Brain microvascular endothelial cell (primary cell): ENCODE measurements around the gene KLHL8.

Source experiments
- DNase-seq: peaks from one replicate; pipeline ENCODE4 v3.0.0-alpha.2; 2020
- H3K27ac ChIP-seq: fragments of 250-450 bp; sonication (Bioruptor Pico); 2 replicates; pipeline ENCODE4 v1.5.1; 2020; ENCODE audit warnings: mild to moderate bottlenecking, moderate library complexity
- H3K27me3 ChIP-seq: fragments of 250-450 bp; sonication (Bioruptor Pico); replicated peaks from 2 replicates; pipeline ENCODE4 v1.5.1; 2020; ENCODE audit warnings: mild to moderate bottlenecking
- H3K36me3 ChIP-seq: fragments of 250-450 bp; sonication (Bioruptor Pico); replicated peaks from 2 replicates; pipeline ENCODE4 v1.5.1; 2020; ENCODE audit warnings: mild to moderate bottlenecking
- H3K4me3 ChIP-seq: 2 replicates; pipeline ENCODE4 v1.5.1; 2011; ENCODE audit warnings: low read depth, mild to moderate bottlenecking, control low read depth, low read length, moderate library complexity
- CTCF ChIP-seq: IDR thresholded peaks from 2 replicates; pipeline ENCODE4 v1.5.1; 2011; ENCODE audit warnings: low read depth, mild to moderate bottlenecking, moderate library complexity, low read length, control low read depth, inconsistent platforms; ENCODE audit errors: missing control alignments
- in situ Hi-C: cut with HindIII; loops from 2 replicates; pipeline ENCODE4 v1.10.0; 2017; ENCODE audit warnings: low sequenced_read_pairs, low pct_ligation_motif_present

Gene KLHL8

GRCh38 chr4:87193958-87194675, 26.3 kb downstream of the KLHL8 start:
- no peaks in the 10 kb centered on the region for H3K27me3 ChIP-seq
- no peak for TF ChIP-seq CTCF
- in situ Hi-C loops, result no loop called here
- DNase-seq, result no peak
- no peaks in the 10 kb centered on the region for H3K36me3 ChIP-seq
- H3K27ac ChIP-seq, result no peak overlapping the region
- H3K4me3 ChIP-seq, result no peak overlapping the region

GRCh38 chr4:87192145-87192919, 28.1 kb downstream of the KLHL8 start:
- Histone ChIP-seq H3K27me3 (no peaks in the 10 kb centered on the region), H3K27ac (no peak overlapping the region), H3K36me3 (no peaks in the 10 kb centered on the region), H3K4me3 (no peak overlapping the region)
- peak; percentile 7 for DNase-seq
- no peak for TF ChIP-seq CTCF
- in situ Hi-C loops, result no loop called here

- Histone ChIP-seq H3K36me3 (no peaks in the 10 kb centered on the region), H3K27me3 (no peaks in the 10 kb centered on the region), H3K4me3 (no peak overlapping the region), H3K27ac (no peak overlapping the region)
- no peak for TF ChIP-seq CTCF
- in situ Hi-C loops, result no loop called here
- no peak for DNase-seq
Measured at GRCh38 chr4:87188932-87189331, 31.5 kb downstream of the KLHL8 start.

- Histone ChIP-seq H3K27ac (no peak overlapping the region), H3K4me3 (no peak overlapping the region), H3K27me3 (no peaks in the 10 kb centered on the region), H3K36me3 (no peaks in the 10 kb centered on the region)
- no peak for DNase-seq
- no peak for TF ChIP-seq CTCF
- in situ Hi-C loops, result no loop called here
Measured at GRCh38 chr4:87188048-87188447, 32.4 kb downstream of the KLHL8 start.

- in situ Hi-C loops, result no loop called here
- H3K36me3 ChIP-seq, result no peaks in the 10 kb centered on the region
- no peaks in the 10 kb centered on the region for H3K27me3 ChIP-seq
- DNase-seq, result no peak
- no peak overlapping the region for H3K4me3 ChIP-seq
- TF ChIP-seq CTCF, result no peak
- no peak overlapping the region for H3K27ac ChIP-seq
Measured at GRCh38 chr4:87185146-87185870, 35.1 kb downstream of the KLHL8 start.
